Ectodermal cell (in vitro differentiated cells): Measurements from ENCODE around the gene GPAT2.
"Not testable (repeated sequence)": the region's sequence is repeated elsewhere in the genome, so short reads cannot be mapped to it uniquely, and the experiment has no call there.

Source experiments
- H3K27ac ChIP-seq: 2 replicates; pipeline ENCODE4 v1.7.0; 2013; ENCODE audit warnings: mild to moderate bottlenecking, low read depth, low read length; ENCODE audit not compliant: insufficient read depth, poor library complexity, severe bottlenecking
- H3K27me3 ChIP-seq: 2 replicates; pipeline ENCODE4 v1.7.0; 2013; ENCODE audit warnings: mild to moderate bottlenecking, low read length; ENCODE audit not compliant: insufficient read depth, control insufficient read depth, poor library complexity, severe bottlenecking
- H3K36me3 ChIP-seq: one replicate; pipeline ENCODE4 v1.7.0; 2013; ENCODE audit warnings: low read length; ENCODE audit not compliant: control insufficient read depth, insufficient read depth
- H3K4me1 ChIP-seq: one replicate; pipeline ENCODE4 v1.7.0; 2013; ENCODE audit warnings: low read length; ENCODE audit not compliant: control insufficient read depth, insufficient read depth
- H3K4me3 ChIP-seq: 2 replicates; pipeline ENCODE4 v1.7.0; 2013; ENCODE audit warnings: low read depth, low read length, control low read depth; ENCODE audit not compliant: insufficient read depth
- H3K9me3 ChIP-seq: 2 replicates; pipeline ENCODE4 v1.7.0; 2013; ENCODE audit warnings: mild to moderate bottlenecking, low read length, moderate library complexity; ENCODE audit not compliant: control insufficient read depth
- WGBS, 2 experiments: methylation state at CpG; one replicate each; pipeline ENCODE4 v1.1.7; 2013; ENCODE audit warnings: missing lambda C conversion rate in 2 of 2; 5-methylcytosine and 5-hydroxymethylcytosine counted together

The GPAT2 gene

GRCh38 chr2:96008051-96008450 is 26.7 kb downstream of the GPAT2 start:
- 89 to 93% methylated on average over 6 of the region's 6 CpGs for WGBS, 2 experiments
- not testable (repeated sequence) for H3K27ac ChIP-seq, H3K4me3 ChIP-seq, H3K4me1 ChIP-seq, H3K27me3 ChIP-seq, H3K9me3 ChIP-seq, H3K36me3 ChIP-seq

DNA sequence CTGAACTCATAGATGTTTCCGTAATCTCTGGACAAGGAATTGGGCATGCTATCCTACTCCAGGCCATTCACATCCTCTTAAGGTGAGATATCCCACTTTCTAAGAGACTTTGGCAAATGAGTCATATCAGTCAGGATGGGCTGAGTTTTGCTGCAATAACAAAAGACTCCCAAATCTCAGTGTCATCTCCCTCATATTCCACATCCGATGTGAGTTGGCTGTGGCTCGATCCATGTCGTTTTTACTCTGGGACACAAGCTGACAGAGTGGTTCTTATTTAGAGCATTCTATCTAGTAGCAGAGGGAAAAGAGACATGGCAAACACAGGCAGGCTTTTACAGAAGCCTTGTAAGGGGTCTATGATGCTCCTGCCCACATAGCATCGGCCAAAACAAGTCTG is 28.5 kb downstream of the GPAT2 start:
- WGBS, 2 experiments: 86 to 87% methylated on average over 4 to 5 of the region's 5 CpGs
- H3K27ac ChIP-seq, H3K4me3 ChIP-seq, H3K27me3 ChIP-seq, H3K36me3 ChIP-seq, H3K9me3 ChIP-seq, H3K4me1 ChIP-seq: not testable (repeated sequence)

DNA sequence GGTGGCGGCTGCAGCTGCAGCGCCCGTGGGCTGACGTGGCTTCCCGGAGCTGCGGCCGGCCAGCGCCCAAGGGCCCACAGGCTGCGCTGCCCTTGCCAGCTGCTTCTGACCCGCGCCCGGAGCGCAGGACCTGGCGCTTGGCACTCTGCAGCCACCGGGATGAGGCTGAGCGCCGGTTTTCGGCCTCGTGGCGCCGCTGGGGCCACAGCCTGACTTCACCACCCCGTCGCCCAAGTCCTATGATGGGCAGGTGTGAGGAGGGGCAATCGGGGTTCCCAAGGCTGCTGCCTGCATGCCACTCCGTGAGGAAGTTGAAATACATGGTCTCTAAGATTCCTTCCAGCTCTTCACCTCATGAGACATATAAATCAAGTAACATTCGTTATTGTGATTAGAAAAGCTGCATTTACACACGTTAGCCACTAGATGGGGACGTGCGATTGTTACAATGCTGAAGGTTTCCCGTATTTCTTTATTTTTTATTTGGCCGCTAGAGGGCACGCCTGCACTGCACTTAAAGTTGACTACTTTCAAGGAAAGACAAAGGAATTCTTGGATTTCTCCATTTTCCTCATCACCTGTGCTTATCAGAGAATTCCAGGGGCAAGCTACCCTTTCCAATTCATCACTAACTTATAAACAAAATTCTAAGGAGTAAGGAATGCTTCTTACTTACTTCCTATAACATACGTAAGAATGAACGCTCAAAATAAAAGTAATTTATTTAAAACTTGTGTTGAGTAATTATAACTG is 42.0 kb downstream of the GPAT2 start:
- WGBS, 2 experiments: 0 to 1% methylated on average over 29 to 32 of the region's 34 CpGs
- H3K4me1 ChIP-seq: not testable (repeated sequence)

DNA sequence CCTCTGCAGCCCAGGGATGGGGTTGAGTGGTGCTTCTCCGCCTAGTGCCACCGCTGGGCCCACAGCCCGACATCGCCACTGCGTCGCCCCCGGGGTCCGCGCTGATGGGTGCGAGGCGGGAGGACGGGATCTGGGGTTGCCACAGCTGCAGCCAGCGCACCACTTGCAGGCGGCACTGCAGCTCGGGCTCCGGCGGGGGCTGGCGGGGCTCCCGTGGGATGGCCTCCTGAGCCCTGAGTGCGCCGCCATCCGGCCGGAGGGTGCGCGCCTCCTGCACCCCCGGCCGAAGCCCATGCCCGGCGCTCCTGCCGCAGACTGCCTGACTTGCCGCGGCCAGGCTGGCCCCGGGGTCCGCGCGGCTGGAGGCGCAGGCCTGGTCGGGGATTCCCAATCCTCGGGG is 42.6 kb downstream of the GPAT2 start:
- 0% methylated on average over 1 of the region's 39 CpGs for WGBS, 2 experiments
- H3K27ac ChIP-seq, H3K9me3 ChIP-seq, H3K4me1 ChIP-seq, H3K27me3 ChIP-seq, H3K36me3 ChIP-seq: not testable (repeated sequence)
- peak overlapping the region; percentile 60 for H3K4me3 ChIP-seq

More for the DNA sequence above, 42.0 kb downstream of the GPAT2 start:
- not testable (repeated sequence) for H3K27me3 ChIP-seq, H3K27ac ChIP-seq, H3K36me3 ChIP-seq, H3K9me3 ChIP-seq
- peak overlapping the region; percentile 60 for H3K4me3 ChIP-seq

GRCh38 chr2:95991351-95992094 is 43.2 kb downstream of the GPAT2 start, which contains the start of gene ANKRD36C:
ANKRD36C (minus strand) TSS chr2:95991824; CDS start chr2:95991708, 116 bp downstream.
- H3K27me3 ChIP-seq, H3K9me3 ChIP-seq, H3K36me3 ChIP-seq, H3K27ac ChIP-seq, H3K4me1 ChIP-seq: not testable (repeated sequence)
- WGBS, 2 experiments: 1% methylated on average over 25 of the region's 56 CpGs
- H3K4me3 ChIP-seq: peak within 1 kb of the TSS; percentile 65

DNA sequence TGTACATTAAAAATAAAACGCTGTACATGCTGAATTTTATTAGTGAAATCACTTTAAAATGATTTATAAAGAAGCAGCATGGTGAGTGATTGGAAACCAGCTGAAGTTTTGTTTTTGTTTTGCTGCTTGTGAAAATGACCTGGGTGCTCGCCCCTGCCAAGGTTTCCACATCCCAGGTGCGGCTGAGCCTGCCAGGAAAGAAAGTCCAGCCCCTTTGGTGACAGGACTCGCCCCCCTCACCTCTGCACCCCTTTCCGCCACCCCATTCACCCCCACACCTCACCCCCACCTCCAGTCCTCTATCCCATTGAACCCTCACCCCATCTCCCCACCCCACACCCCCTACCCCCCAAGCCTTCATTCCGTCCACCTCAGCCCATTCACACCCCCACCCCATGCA is 43.8 kb downstream of the GPAT2 start:
- not testable (repeated sequence) for H3K4me3 ChIP-seq

More for the DNA sequence above, 43.8 kb downstream of the GPAT2 start:
- not testable (repeated sequence) for H3K27me3 ChIP-seq, H3K9me3 ChIP-seq, H3K27ac ChIP-seq, H3K4me1 ChIP-seq, H3K36me3 ChIP-seq
- 41 to 47% methylated on average over 3 of the region's 6 CpGs for WGBS, 2 experiments
